Sigmoid colon (tissue), 7 donors: Measurements from ENCODE around the gene USP4. TPM values are rescaled to one million over a fixed set of nuclear protein-coding genes. Genes with fewer than 3 reads are reported as not detected.
"Not testable (repeated sequence)": the region's sequence is repeated elsewhere in the genome, so short reads cannot be mapped to it uniquely, and the experiment has no call there.

Source experiments
- DNase-seq: peaks from one replicate; pipeline ENCODE4 v3.0.0-alpha.2; 2019
- H3K27ac ChIP-seq, 4 donors: fragments of 200-600 bp; sonication (generic); one replicate each; pipeline ENCODE4 v1.5.1; 2016 to 2019; ENCODE audit warnings: mild to moderate bottlenecking in 1 of 4
- H3K27me3 ChIP-seq, 3 donors: fragments of 200-600 bp; sonication (generic); one replicate each; pipeline ENCODE4 v1.5.1; 2019; ENCODE audit warnings: mild to moderate bottlenecking in 1 of 3
- H3K36me3 ChIP-seq, 4 donors: fragments of 200-600 bp; sonication (generic); one replicate each; pipeline ENCODE4 v1.5.1; 2016 to 2019
- H3K4me1 ChIP-seq, 4 donors: fragments of 200-600 bp; sonication (generic); one replicate each; pipeline ENCODE4 v1.5.1; 2017 to 2019
- H3K4me3 ChIP-seq, 4 donors: fragments of 200-600 bp; sonication (generic); one replicate each; pipeline ENCODE4 v1.5.1; 2017 to 2019; ENCODE audit warnings: mild to moderate bottlenecking in 2 of 4, moderate library complexity in 1 of 4
- H3K9me3 ChIP-seq, 4 donors: fragments of 200-600 bp in 3 of 4; sonication (generic) in 3 of 4; one replicate each; pipeline versions ENCODE4 v1.5.1 to v1.6.1; 2013 to 2019
- EP300 ChIP-seq, 4 donors: sonication (generic); formaldehyde crosslinking; IDR thresholded peaks; one replicate each; pipeline ENCODE4 v1.6.1; 2017; ENCODE audit warnings: antibody characterized with exemption in 4 of 4
- POLR2A ChIP-seq, 2 donors: fragments of 450-650 bp; IDR thresholded peaks; one replicate each; pipeline ENCODE4 v1.6.1; 2016; ENCODE audit warnings: antibody characterized with exemption in 2 of 2, mild to moderate bottlenecking in 2 of 2, moderate library complexity in 2 of 2
- POLR2AphosphoS5 ChIP-seq, 4 donors: sonication (generic); formaldehyde crosslinking; IDR thresholded peaks; one replicate each; pipeline ENCODE4 v1.6.1; 2017; ENCODE audit warnings: antibody characterized with exemption in 4 of 4
- WGBS, 2 donors: extraction: QIAGEN DNeasy Blood & Tissue Kit; methylation state at CpG; one replicate each; pipeline ENCODE4 v1.1.7; 2013; 5-methylcytosine and 5-hydroxymethylcytosine counted together
- intact Hi-C: fragments of 100-400 bp; cut with DNase I; formaldehyde crosslinking; loops from one replicate; pipeline ENCODE4 v1.15.1; 2023
- polyA plus RNA-seq, 3 donors: library from polyadenylated mRNA; stranded (reverse); fragments of 200-250 nt; gene quantifications; one replicate each; pipeline ENCODE4 v1.2.3, GENCODE V29; 2013
- total RNA-seq, 4 donors: library from RNA; depleted of rRNA; stranded (reverse); fragments of >200 nt; gene quantifications; one replicate each; pipeline ENCODE4 v1.1.0, GENCODE V29; 2016
- TF ChIP-seq, protein P1 (sequence below), 4 experiments: fragments of 450-650 bp in 3 of 4; fragments of 200-600 bp in 1 of 4; IDR thresholded peaks; one replicate each; pipeline ENCODE4 v1.5.1; 2016 to 2019; ENCODE audit warnings: antibody characterized with exemption in 4 of 4, mild to moderate bottlenecking in 3 of 4, moderate library complexity in 2 of 4
- donor health status: healthy with polysubstance abuse.
- donor health status: Bipolar disorder and iron deficiency.
- donor health status: healthy.

USP4 gene
- total and polyA plus RNA-seq, 7 donors, result 16.3 to 31.9 (median 22.2) TPM

DNA sequence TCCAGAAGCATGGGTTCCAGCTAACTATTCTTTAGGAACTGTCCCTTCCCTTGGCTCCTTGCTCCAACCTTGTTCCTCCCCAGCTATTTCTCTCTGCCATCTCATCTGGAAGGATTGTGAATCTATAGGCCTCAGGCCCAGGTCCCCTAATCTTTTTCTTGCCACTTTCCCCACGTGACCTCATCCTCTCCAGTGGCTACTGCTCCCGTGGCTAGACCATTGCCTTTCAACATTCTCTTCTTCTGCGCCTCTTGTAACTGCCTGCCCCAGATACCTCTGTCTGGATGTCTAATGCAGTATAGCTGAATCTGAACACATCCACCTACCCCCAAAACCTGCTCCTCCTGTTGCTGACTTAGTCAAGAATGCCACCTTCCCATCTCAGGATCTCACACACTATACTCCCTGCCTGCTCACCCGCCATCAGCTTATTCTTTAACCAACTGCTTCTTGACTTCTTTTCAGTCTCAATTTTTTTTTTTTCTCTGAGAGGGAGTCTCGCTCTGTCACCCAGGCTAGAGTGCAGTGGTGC lies 13.1 kb upstream of the USP4 start:
- Histone ChIP-seq H3K4me1 (peaks cover 0 to 24% (median 16%) of the 10 kb centered on the region in 4 donors), H3K9me3 (no peaks in the 10 kb centered on the region), H3K36me3 (peaks cover 0 to 13% (median 0%) of the 10 kb centered on the region in 4 donors), H3K4me3 (no peak overlapping the region), H3K27me3 (no peaks in the 10 kb centered on the region), H3K27ac (peak overlapping the region in 3 of 4 donors; percentile 42 to 63 (median 60))
- intact Hi-C loops, result no loop called here
- WGBS, 2 donors, result 90% methylated on average over 5 of the region's 5 CpGs
- DNase-seq, result no peak
- TF ChIP-seq POLR2AphosphoS5 (IDR thresholded peaks at IDR 0.05), result no peak
- no peak for TF ChIP-seq EP300 (IDR thresholded peaks at IDR 0.05)
- TF ChIP-seq, protein P1, sequence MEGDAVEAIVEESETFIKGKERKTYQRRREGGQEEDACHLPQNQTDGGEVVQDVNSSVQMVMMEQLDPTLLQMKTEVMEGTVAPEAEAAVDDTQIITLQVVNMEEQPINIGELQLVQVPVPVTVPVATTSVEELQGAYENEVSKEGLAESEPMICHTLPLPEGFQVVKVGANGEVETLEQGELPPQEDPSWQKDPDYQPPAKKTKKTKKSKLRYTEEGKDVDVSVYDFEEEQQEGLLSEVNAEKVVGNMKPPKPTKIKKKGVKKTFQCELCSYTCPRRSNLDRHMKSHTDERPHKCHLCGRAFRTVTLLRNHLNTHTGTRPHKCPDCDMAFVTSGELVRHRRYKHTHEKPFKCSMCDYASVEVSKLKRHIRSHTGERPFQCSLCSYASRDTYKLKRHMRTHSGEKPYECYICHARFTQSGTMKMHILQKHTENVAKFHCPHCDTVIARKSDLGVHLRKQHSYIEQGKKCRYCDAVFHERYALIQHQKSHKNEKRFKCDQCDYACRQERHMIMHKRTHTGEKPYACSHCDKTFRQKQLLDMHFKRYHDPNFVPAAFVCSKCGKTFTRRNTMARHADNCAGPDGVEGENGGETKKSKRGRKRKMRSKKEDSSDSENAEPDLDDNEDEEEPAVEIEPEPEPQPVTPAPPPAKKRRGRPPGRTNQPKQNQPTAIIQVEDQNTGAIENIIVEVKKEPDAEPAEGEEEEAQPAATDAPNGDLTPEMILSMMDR (IDR thresholded peaks at IDR 0.05), result no peak
- TF ChIP-seq POLR2A (IDR thresholded peaks at IDR 0.05), result no peak

DNA sequence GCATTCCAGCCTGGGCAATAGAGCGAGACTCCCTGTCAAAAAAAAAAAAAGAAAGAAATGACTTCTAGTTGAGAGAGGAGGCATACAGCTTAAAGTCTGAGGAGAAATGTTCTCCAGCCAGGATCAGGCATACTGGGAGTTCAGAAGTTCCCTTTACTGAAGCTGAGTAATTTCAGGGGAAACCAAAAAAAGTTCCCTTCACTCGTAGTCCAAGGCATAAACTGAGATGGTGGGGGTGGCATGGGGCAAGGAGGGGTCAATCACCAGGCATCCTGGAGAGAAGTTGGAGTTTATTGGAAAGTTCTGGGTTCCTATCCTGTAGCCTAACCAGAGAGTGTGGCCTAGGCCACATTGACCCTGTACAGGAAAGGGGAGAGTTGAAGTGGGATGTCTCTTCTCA lies 12.4 kb upstream of the USP4 start:
- intact Hi-C loops, result no loop called here
- H3K4me3 ChIP-seq, result no peak overlapping the region
- TF ChIP-seq, protein P1 (IDR thresholded peaks at IDR 0.05), result no peak
- TF ChIP-seq EP300 (IDR thresholded peaks at IDR 0.05), result no peak
- TF ChIP-seq POLR2A (IDR thresholded peaks at IDR 0.05), result no peak
- TF ChIP-seq POLR2AphosphoS5 (IDR thresholded peaks at IDR 0.05), result no peak
- H3K4me1 ChIP-seq, result peaks cover 0 to 20% (median 14%) of the 10 kb centered on the region in 4 donors
- no peak for DNase-seq
- no peaks in the 10 kb centered on the region for H3K9me3 ChIP-seq
- H3K36me3 ChIP-seq, result peaks cover 0 to 13% (median 0%) of the 10 kb centered on the region in 4 donors
- H3K27me3 ChIP-seq, result no peaks in the 10 kb centered on the region
- peak overlapping the region; percentile 42 to 63 (median 54) for H3K27ac ChIP-seq
- WGBS, 2 donors, result 79 to 89% methylated on average over 2 of the region's 2 CpGs

DNA sequence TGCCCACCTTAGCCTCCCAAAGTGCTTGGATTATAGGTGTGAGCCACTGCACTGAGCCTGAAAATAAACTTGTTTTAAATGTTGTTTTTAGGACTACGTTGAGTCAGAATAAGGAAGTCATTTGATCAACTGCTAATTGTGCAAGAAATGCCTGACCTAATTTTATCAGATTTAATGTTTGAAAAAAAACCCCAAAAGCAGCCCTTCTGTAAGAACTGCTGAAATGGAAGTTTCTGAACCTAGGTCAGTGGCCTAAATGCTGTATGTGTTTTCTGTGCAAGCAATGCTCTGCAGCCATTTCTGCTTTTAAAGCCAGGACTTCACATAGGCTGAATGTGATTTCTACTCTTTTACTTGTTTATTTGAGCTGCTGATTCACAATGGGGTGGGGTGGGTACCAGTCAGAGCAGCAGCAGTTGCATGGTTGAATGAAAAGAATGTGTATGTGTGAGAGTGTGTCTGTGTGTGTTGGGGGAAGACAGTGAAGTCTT lies 11.7 kb upstream of the USP4 start:
- TF ChIP-seq POLR2AphosphoS5 (IDR thresholded peaks at IDR 0.05) (peak in 2 of 4 donors; percentile 8 to 17), EP300 (IDR thresholded peaks at IDR 0.05) (no peak)
- peaks cover 0 to 13% (median 7%) of the 10 kb centered on the region in 4 donors for H3K4me1 ChIP-seq
- WGBS, 2 donors, result 24 to 27% methylated on average over 1 of the region's 1 CpG
- H3K27me3 ChIP-seq, result no peaks in the 10 kb centered on the region
- H3K27ac ChIP-seq, result peak overlapping the region; percentile 42 to 63 (median 54)
- no peaks in the 10 kb centered on the region for H3K9me3 ChIP-seq
- H3K4me3 ChIP-seq, result no peak overlapping the region
- intact Hi-C loops, result no loop called here
- peaks cover 0 to 12% (median 0%) of the 10 kb centered on the region in 4 donors for H3K36me3 ChIP-seq
- no peak for DNase-seq

DNA sequence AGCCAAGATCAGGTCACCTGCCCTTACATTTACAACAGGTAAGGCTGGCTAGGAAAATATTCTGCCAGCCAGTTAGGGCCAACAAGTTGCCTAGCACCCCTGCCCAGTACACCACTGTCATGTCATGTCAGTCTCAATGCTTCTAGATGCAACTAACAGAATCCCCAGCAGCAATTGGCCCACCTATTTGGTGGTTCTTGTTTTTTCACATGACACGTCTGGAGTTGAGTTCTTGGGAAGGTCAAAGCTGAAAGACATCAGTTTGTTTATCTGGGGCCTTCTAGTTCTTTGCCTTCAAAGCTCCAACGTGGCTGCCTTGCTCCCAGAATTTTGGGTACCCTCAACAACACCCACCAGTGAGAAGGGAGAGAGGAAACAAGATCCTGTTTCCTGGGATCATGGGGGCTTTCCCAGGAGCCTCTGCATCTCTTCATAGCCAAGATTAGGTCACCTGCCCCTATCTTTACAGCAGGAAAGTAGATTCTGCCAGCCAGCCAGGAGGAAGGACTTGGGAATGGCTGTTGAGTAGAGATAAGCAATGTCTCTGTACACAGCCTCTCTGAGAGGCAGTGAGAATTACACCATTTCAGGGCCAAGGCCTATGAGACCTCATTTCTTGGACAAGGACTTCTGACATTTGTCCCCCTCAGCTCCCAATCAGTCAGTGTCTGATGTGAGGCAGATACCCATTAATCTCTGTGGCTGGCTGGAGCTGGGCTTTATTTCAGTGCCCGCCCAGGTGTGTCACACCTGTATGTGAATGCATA lies 9.7 kb upstream of the USP4 start:
- H3K27me3 ChIP-seq, result no peaks in the 10 kb centered on the region
- intact Hi-C loops, result no loop called here
- WGBS, 2 donors, result 72 to 77% methylated on average over 3 of the region's 3 CpGs
- H3K4me3 ChIP-seq, result no peak overlapping the region
- TF ChIP-seq, protein P1 (IDR thresholded peaks at IDR 0.05), result no peak
- no peak for TF ChIP-seq POLR2AphosphoS5 (IDR thresholded peaks at IDR 0.05)
- TF ChIP-seq POLR2A (IDR thresholded peaks at IDR 0.05), result no peak
- no peak for TF ChIP-seq EP300 (IDR thresholded peaks at IDR 0.05)
- H3K36me3 ChIP-seq, result no peaks in the 10 kb centered on the region
- H3K4me1 ChIP-seq, result no peaks in the 10 kb centered on the region
- H3K27ac ChIP-seq, result no peak overlapping the region
- H3K9me3 ChIP-seq, result no peaks in the 10 kb centered on the region
- DNase-seq, result no peak

DNA sequence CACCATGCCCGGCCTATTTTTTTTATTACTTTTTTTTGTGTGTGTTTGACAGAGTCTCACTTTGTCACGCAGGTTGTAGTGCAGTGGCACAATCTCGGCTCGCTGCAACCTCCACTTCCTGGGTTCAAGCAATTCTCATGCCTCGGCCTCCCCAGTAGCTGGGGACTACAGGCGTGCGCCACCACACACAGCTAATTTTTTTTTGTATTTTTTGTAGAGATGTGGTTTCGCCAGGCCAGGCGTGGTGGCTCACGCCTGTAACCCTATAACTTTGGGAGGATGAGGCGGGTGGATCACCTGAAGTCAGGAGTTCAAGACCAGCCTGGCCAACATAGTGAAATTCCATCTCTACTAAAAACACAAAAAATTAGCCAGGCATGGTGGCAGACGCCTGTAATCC lies 8.5 kb upstream of the USP4 start:
- H3K27me3 ChIP-seq, intact Hi-C loops, H3K9me3 ChIP-seq, H3K4me1 ChIP-seq, H3K27ac ChIP-seq, DNase-seq, H3K4me3 ChIP-seq, H3K36me3 ChIP-seq: not testable (repeated sequence)
- WGBS, 2 donors, result 94 to 96% methylated on average over 12 of the region's 12 CpGs
